Measurements from ENCODE around the gene SPAG7. TPM values are rescaled to one million over a fixed set of nuclear protein-coding genes. Genes with fewer than 3 reads are reported as not detected.

Gene SPAG7
- total RNA-seq, 1 donor from 2014 or later, result 73.0 TPM

GRCh38 chr17:4944554-4945175, 23.0 kb downstream of the SPAG7 start:
- Mint-ChIP-seq H3K4me3 (ENCODE audit: unreplicated experiment) (peak overlapping the region; percentile 96), H3K27me3 (ENCODE audit: low read depth) (no peaks in the 10 kb centered on the region), H3K4me1 (ENCODE audit: low read depth) (peaks cover 62% of the 10 kb centered on the region), H3K9me3 (ENCODE audit: low read depth) (no peaks in the 10 kb centered on the region), H3K36me3 (ENCODE audit: low read depth) (peaks cover 25% of the 10 kb centered on the region), H3K27ac (ENCODE audit: unreplicated experiment) (peak overlapping the region; percentile 94)
- no peak for DNase-seq (ENCODE audit: low spot score)
- no peak for TF ChIP-seq CTCF (IDR thresholded peaks at IDR 0.05)

GRCh38 chr17:4944163-4944553, 23.5 kb downstream of the SPAG7 start:
- Mint-ChIP-seq H3K4me3 (ENCODE audit: unreplicated experiment) (peak overlapping the region; percentile 4), H3K9me3 (ENCODE audit: low read depth) (no peaks in the 10 kb centered on the region), H3K27me3 (ENCODE audit: low read depth) (no peaks in the 10 kb centered on the region), H3K27ac (ENCODE audit: unreplicated experiment) (peak overlapping the region; percentile 94), H3K36me3 (ENCODE audit: low read depth) (peaks cover 25% of the 10 kb centered on the region), H3K4me1 (ENCODE audit: low read depth) (peaks cover 65% of the 10 kb centered on the region)
- DNase-seq (ENCODE audit: low spot score), result no peak
- no peak for TF ChIP-seq CTCF (IDR thresholded peaks at IDR 0.05)

GRCh38 chr17:4942760-4943508, 24.7 kb downstream of the SPAG7 start:
- H3K4me3 Mint-ChIP-seq (ENCODE audit: unreplicated experiment), result no peak overlapping the region
- no peak for TF ChIP-seq CTCF (IDR thresholded peaks at IDR 0.05)
- H3K36me3 Mint-ChIP-seq (ENCODE audit: low read depth), result peaks cover 25% of the 10 kb centered on the region
- no peaks in the 10 kb centered on the region for H3K9me3 Mint-ChIP-seq (ENCODE audit: low read depth)
- DNase-seq (ENCODE audit: low spot score), result no peak
- H3K27me3 Mint-ChIP-seq (ENCODE audit: low read depth), result no peaks in the 10 kb centered on the region
- H3K27ac Mint-ChIP-seq (ENCODE audit: unreplicated experiment), result peak overlapping the region; percentile 94
- H3K4me1 Mint-ChIP-seq (ENCODE audit: low read depth), result peaks cover 73% of the 10 kb centered on the region

GRCh38 chr17:4941319-4941610, 26.4 kb downstream of the SPAG7 start:
- no peak for DNase-seq (ENCODE audit: low spot score)
- Mint-ChIP-seq H3K4me1 (ENCODE audit: low read depth) (peaks cover 65% of the 10 kb centered on the region), H3K4me3 (ENCODE audit: unreplicated experiment) (peak overlapping the region; percentile 88)

More at GRCh38 chr17:4941319-4941610, 26.4 kb downstream of the SPAG7 start:
- H3K27ac Mint-ChIP-seq (ENCODE audit: unreplicated experiment), result peak overlapping the region; percentile 98
- peaks cover 16% of the 10 kb centered on the region for H3K36me3 Mint-ChIP-seq (ENCODE audit: low read depth)
- no peaks in the 10 kb centered on the region for H3K27me3 Mint-ChIP-seq (ENCODE audit: low read depth)
- no peaks in the 10 kb centered on the region for H3K9me3 Mint-ChIP-seq (ENCODE audit: low read depth)
- TF ChIP-seq CTCF (IDR thresholded peaks at IDR 0.05), result no peak

Data from chondrocyte (in vitro differentiated cells).